ENCODE measurements around the gene COQ4.
A peak's percentile ranks its signal among the peaks of the same experiment; 100 is the strongest.
"Not testable (repeated sequence)": the region's sequence is repeated elsewhere in the genome, so short reads cannot be mapped to it uniquely, and the experiment has no call there.

COQ4 gene

GRCh38 chr9:128322404-128323211 lies at the start of gene COQ4, which contains the start of gene TRUB2:
Gene COQ4, plus strand, starts transcription at chr9:128322839. Its CDS starts 20 bp downstream, at chr9:128322859.
Gene TRUB2, minus strand, starts transcription at chr9:128322447. Its CDS starts 39 bp downstream, at chr9:128322408.
- peak; percentile 83 to 85 for DNase-seq (ENCODE audit: low read depth in 2 of 2)

- no peak for DNase-seq (ENCODE audit: low read depth in 2 of 2)
Measured at GRCh38 chr9:128274245-128274644, 48.4 kb upstream of the COQ4 start.

- peak in 1 of 2 experiments; percentile 10 for DNase-seq (ENCODE audit: low read depth in 2 of 2)
Measured at GRCh38 chr9:128275198-128276007, 47.2 kb upstream of the COQ4 start, which contains the start of gene GOLGA2. Gene GOLGA2, minus strand, starts transcription at chr9:128276007. Its CDS starts 31 bp downstream, at chr9:128275976.

GRCh38 chr9:128276008-128276573 lies 46.5 kb upstream of the COQ4 start, which contains the start of gene SWI5:
Gene SWI5, plus strand, starts transcription at chr9:128276276.
- DNase-seq (ENCODE audit: low read depth in 2 of 2) = peak; percentile 98

- DNase-seq (ENCODE audit: low read depth in 2 of 2) = no peak
Measured at GRCh38 chr9:128276574-128277270, 45.9 kb upstream of the COQ4 start.

- not testable (repeated sequence) for DNase-seq (ENCODE audit: low read depth in 2 of 2)
Measured at GRCh38 chr9:128279088-128280073, 43.3 kb upstream of the COQ4 start.

- no peak for DNase-seq (ENCODE audit: low read depth in 2 of 2)
Measured at GRCh38 chr9:128280084-128280622, 42.5 kb upstream of the COQ4 start.

- DNase-seq (ENCODE audit: low read depth in 2 of 2) = peak in 1 of 2 experiments; percentile 31
Measured at GRCh38 chr9:128282500-128282899, 40.1 kb upstream of the COQ4 start.

GRCh38 chr9:128285033-128285784 lies 37.4 kb upstream of the COQ4 start:
- no peak for DNase-seq (ENCODE audit: low read depth in 2 of 2)

GRCh38 chr9:128286440-128286839 lies 36.2 kb upstream of the COQ4 start:
- no peak for DNase-seq (ENCODE audit: low read depth in 2 of 2)

- DNase-seq (ENCODE audit: low read depth in 2 of 2) = no peak
Measured at GRCh38 chr9:128288273-128289004, 34.2 kb upstream of the COQ4 start.

- DNase-seq (ENCODE audit: low read depth in 2 of 2) = no peak
Measured at GRCh38 chr9:128292009-128292408, 30.6 kb upstream of the COQ4 start.

- DNase-seq (ENCODE audit: low read depth in 2 of 2) = no peak
Measured at GRCh38 chr9:128293091-128293490, 29.5 kb upstream of the COQ4 start.

GRCh38 chr9:128294142-128294541 lies 28.5 kb upstream of the COQ4 start:
- no peak for DNase-seq (ENCODE audit: low read depth in 2 of 2)

- DNase-seq (ENCODE audit: low read depth in 2 of 2) = no peak
Measured at GRCh38 chr9:128296340-128297220, 26.1 kb upstream of the COQ4 start.

GRCh38 chr9:128297221-128297773 lies 25.3 kb upstream of the COQ4 start:
- no peak for DNase-seq (ENCODE audit: low read depth in 2 of 2)
